Measurements from ENCODE around the gene CCDC69. TPM values are rescaled to one million over a fixed set of nuclear protein-coding genes. Genes with fewer than 3 reads are reported as not detected.

CCDC69 gene
- total and polyA plus RNA-seq, 2 of the 8 experiments (the other 6 are each of a cell fraction or from before 2014, with no cell fraction given): 8.4 to 10.8 TPM

GRCh38 chr5:151251621-151252020 lies 27.7 kb upstream of the CCDC69 start (continued):
- TF ChIP-seq GTF2F1 (IDR thresholded peaks at IDR 0.05; ENCODE audit: borderline replicate concordance, low read depth, low read length): no peak
- no peak for TF ChIP-seq RXRA (IDR thresholded peaks at IDR 0.05; ENCODE audit: insufficient read depth, low read depth, low read length)
- no peak for TF ChIP-seq EZH2 (IDR thresholded peaks at IDR 0.05; ENCODE audit: low read depth, low read length, severe bottlenecking)
